ENCODE results near the gene PPP1R16B. TPM values are rescaled to one million over a fixed set of nuclear protein-coding genes. Genes with fewer than 3 reads are reported as not detected.

The PPP1R16B gene
- total and polyA plus RNA-seq, 10 of the 15 experiments (the other 5 are each of a cell fraction or from before 2014, with no cell fraction given) = 13.4 to 90.2 (median 66.7) TPM

- TF ChIP-seq ZNF217 (IDR thresholded peaks at IDR 0.05) (peak; percentile 62; the same call in 1 of the 2 replicates), REST (IDR thresholded peaks at IDR 0.05; ENCODE audit: low read depth, low read length) (no peak), EED (IDR thresholded peaks at IDR 0.05; ENCODE audit: low read depth) (peak; percentile 93), CEBPZ (IDR thresholded peaks at IDR 0.05; ENCODE audit: low read depth, low read length) (no peak), TCF12 (IDR thresholded peaks at IDR 0.05; ENCODE audit: low read depth, low read length) (peak; percentile 99), RCOR1 (conservative IDR thresholded peaks at IDR 0.05; ENCODE audit: low read depth, low read length) (no peak), IRF5 (IDR thresholded peaks at IDR 0.05; ENCODE audit: borderline replicate concordance) (peak; percentile 5; the same call in 1 of the 2 replicates), BACH1 (IDR thresholded peaks at IDR 0.05; ENCODE audit: borderline replicate concordance) (peak; percentile 47; the same call in 1 of the 2 replicates), RAD51 (IDR thresholded peaks at IDR 0.05) (no peak), RELB (IDR thresholded peaks at IDR 0.05; ENCODE audit: low read depth) (peak; percentile 94), PML (IDR thresholded peaks at IDR 0.05; ENCODE audit: low read length) (no peak), ETV6 (conservative IDR thresholded peaks at IDR 0.05 in 1 of 2, IDR thresholded peaks at IDR 0.05 in 1 of 2; ENCODE audit: borderline replicate concordance in 1 of 2, low read depth in 1 of 2) (peak in 1 of 2 experiments; percentile 97; a peak in 2 of 4 replicates), RB1 (IDR thresholded peaks at IDR 0.05; ENCODE audit: borderline replicate concordance) (no peak), JUND (IDR thresholded peaks at IDR 0.05; ENCODE audit: low read depth, low read length) (no peak; the same call in 1 of the 2 replicates)
These were observed 69.9 kb downstream of the PPP1R16B start (continued) for GRCh38 chr20:38875175-38875993.

Data from GM12878 (cell line).